Measurements from ENCODE around the gene SPEM1. TPM values are rescaled to one million over a fixed set of nuclear protein-coding genes. Genes with fewer than 3 reads are reported as not detected.

Gene SPEM1
- total RNA-seq, 1 experiment from 2014 or later = 1.1 TPM

DNA sequence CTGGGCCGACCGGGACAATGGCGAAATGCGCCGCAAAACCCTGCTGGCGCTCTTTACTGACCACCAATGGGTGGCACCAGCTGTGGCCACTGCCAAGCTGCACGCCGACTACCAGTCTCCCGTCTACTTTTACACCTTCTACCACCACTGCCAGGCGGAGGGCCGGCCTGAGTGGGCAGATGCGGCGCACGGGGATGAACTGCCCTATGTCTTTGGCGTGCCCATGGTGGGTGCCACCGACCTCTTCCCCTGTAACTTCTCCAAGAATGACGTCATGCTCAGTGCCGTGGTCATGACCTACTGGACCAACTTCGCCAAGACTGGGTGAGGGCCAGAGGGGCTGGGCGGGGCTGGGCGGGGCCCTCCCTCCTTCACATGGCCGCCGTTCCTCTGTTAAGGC lies 4.3 kb upstream of the SPEM1 start:
- H3K27me3 ChIP-seq (ENCODE audit: insufficient read depth, low read depth) = no peaks in the 10 kb centered on the region
- POLR2A ChIA-PET (ENCODE audit: unreplicated experiment) = no interaction called here
- BruUV-seq (replicated peaks) = no TSS peak
- H3K4me3 ChIP-seq = no peak overlapping the region
- no peaks in the 10 kb centered on the region for H3K36me3 ChIP-seq (ENCODE audit: low read depth)
- H3K79me2 ChIP-seq (ENCODE audit: low read depth) = no peaks in the 10 kb centered on the region
- no peaks in the 10 kb centered on the region for H3K9me2 ChIP-seq (ENCODE audit: insufficient read depth)
- no peak overlapping the region for H3K27ac ChIP-seq
- H3K4me2 ChIP-seq = no peak overlapping the region
- no peak overlapping the region for H2AFZ ChIP-seq
- DNase-seq = no peak
- H3K4me1 ChIP-seq (replicated peaks; ENCODE audit: insufficient read depth) = no peaks in the 10 kb centered on the region
- TF ChIP-seq CTCF (conservative IDR thresholded peaks at IDR 0.05) (no peak), EZH2 (IDR thresholded peaks at IDR 0.05; ENCODE audit: low read depth) (no peak)
- intact Hi-C loops (cut with micrococcal nuclease; ENCODE audit: unreplicated experiment) = no loop called here
- H4K20me1 ChIP-seq (ENCODE audit: insufficient read depth) = no peaks in the 10 kb centered on the region
- no peaks in the 10 kb centered on the region for H3K9me3 ChIP-seq (ENCODE audit: insufficient read depth, low read depth)
- CTCF ChIA-PET = no interaction called here
- no peaks in the 10 kb centered on the region; the same call in 1 of the 2 replicates for H3F3A ChIP-seq (ENCODE audit: insufficient read depth, low read depth)

- CTCF ChIA-PET = no interaction called here
- TF ChIP-seq CTCF (conservative IDR thresholded peaks at IDR 0.05) = no peak
- TF ChIP-seq EZH2 (IDR thresholded peaks at IDR 0.05; ENCODE audit: low read depth) = no peak
- H3K9me3 ChIP-seq (ENCODE audit: insufficient read depth, low read depth) = no peaks in the 10 kb centered on the region
- intact Hi-C loops (cut with micrococcal nuclease; ENCODE audit: unreplicated experiment) = no loop called here
- H3K27ac ChIP-seq = no peak overlapping the region
- no TSS peak for BruUV-seq (replicated peaks)
- no peak overlapping the region for H2AFZ ChIP-seq
- POLR2A ChIA-PET (ENCODE audit: unreplicated experiment) = no interaction called here
- H3F3A ChIP-seq (ENCODE audit: insufficient read depth, low read depth) = no peaks in the 10 kb centered on the region; the same call in 1 of the 2 replicates
- H3K79me2 ChIP-seq (ENCODE audit: low read depth) = no peaks in the 10 kb centered on the region
- H3K4me2 ChIP-seq = no peak overlapping the region
- H3K4me1 ChIP-seq (replicated peaks; ENCODE audit: insufficient read depth) = no peaks in the 10 kb centered on the region
- H3K9me2 ChIP-seq (ENCODE audit: insufficient read depth) = no peaks in the 10 kb centered on the region
- no peaks in the 10 kb centered on the region for H3K27me3 ChIP-seq (ENCODE audit: insufficient read depth, low read depth)
- no peaks in the 10 kb centered on the region for H4K20me1 ChIP-seq (ENCODE audit: insufficient read depth)
- H3K4me3 ChIP-seq = no peak overlapping the region
- DNase-seq = no peak
- H3K36me3 ChIP-seq (ENCODE audit: low read depth) = no peaks in the 10 kb centered on the region
Observed at GRCh38 chr17:7416323-7416722, 3.8 kb upstream of the SPEM1 start.

- CTCF ChIA-PET = no interaction called here
- BruUV-seq (replicated peaks) = no TSS peak
Observed at GRCh38 chr17:7417056-7417655, 3.0 kb upstream of the SPEM1 start.

More at GRCh38 chr17:7417056-7417655, 3.0 kb upstream of the SPEM1 start:
- no peaks in the 10 kb centered on the region for H3K9me2 ChIP-seq (ENCODE audit: insufficient read depth)
- no peak overlapping the region for H3K27ac ChIP-seq
- TF ChIP-seq EZH2 (IDR thresholded peaks at IDR 0.05; ENCODE audit: low read depth) = no peak
- TF ChIP-seq CTCF (conservative IDR thresholded peaks at IDR 0.05) = no peak
- intact Hi-C loops (cut with micrococcal nuclease; ENCODE audit: unreplicated experiment) = no loop called here
- DNase-seq = no peak
- no peaks in the 10 kb centered on the region; the same call in 1 of the 2 replicates for H3F3A ChIP-seq (ENCODE audit: insufficient read depth, low read depth)
- no peaks in the 10 kb centered on the region for H3K36me3 ChIP-seq (ENCODE audit: low read depth)
- no peak overlapping the region for H2AFZ ChIP-seq
- no peaks in the 10 kb centered on the region for H3K79me2 ChIP-seq (ENCODE audit: low read depth)
- no peaks in the 10 kb centered on the region for H3K9me3 ChIP-seq (ENCODE audit: insufficient read depth, low read depth)
- H4K20me1 ChIP-seq (ENCODE audit: insufficient read depth) = no peaks in the 10 kb centered on the region
- no peaks in the 10 kb centered on the region for H3K27me3 ChIP-seq (ENCODE audit: insufficient read depth, low read depth)
- no peaks in the 10 kb centered on the region for H3K4me1 ChIP-seq (replicated peaks; ENCODE audit: insufficient read depth)
- POLR2A ChIA-PET (ENCODE audit: unreplicated experiment) = no interaction called here
- H3K4me3 ChIP-seq = no peak overlapping the region
- H3K4me2 ChIP-seq = no peak overlapping the region

Data from PC-9 (cell line).